ENCODE data around the gene NAA50.

DNA sequence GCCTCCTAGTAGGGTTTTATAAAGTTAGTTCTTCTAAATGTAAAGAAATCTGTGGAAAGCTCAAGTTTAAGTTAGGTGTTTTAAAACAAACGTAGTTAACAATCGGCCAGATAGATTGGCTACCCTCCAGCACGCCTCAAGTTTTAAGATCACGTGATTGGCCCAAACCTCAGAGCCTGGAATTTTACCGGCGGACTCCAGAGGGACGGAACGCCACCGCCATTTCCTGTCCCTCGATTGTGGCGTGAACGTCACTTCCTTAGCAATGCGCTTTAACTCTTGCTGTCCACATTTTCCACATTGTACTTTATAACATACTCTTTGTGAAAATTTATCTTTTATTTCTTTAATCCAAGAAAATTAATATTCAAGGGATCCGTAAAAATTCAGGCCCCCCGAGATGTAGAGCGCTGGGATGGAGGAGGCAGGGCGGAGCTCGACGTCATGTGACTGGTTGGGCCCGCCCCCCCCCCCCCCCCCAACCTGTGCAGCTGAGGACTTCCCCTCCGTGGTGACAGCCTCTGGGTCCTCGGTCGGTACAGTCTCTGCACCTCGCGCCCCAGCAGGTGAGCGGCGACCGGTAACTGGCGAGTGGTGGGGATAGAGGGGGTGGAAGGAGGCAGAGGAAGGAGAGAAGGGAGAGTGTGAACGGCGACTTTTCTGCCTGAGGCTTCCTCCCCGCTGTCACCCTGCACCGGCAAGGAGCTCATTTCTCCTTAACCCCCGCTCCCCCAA is 666 bp upstream of the NAA50 start, which contains the start of gene ATP6V1A:
- TF ChIP-seq, protein P1, sequence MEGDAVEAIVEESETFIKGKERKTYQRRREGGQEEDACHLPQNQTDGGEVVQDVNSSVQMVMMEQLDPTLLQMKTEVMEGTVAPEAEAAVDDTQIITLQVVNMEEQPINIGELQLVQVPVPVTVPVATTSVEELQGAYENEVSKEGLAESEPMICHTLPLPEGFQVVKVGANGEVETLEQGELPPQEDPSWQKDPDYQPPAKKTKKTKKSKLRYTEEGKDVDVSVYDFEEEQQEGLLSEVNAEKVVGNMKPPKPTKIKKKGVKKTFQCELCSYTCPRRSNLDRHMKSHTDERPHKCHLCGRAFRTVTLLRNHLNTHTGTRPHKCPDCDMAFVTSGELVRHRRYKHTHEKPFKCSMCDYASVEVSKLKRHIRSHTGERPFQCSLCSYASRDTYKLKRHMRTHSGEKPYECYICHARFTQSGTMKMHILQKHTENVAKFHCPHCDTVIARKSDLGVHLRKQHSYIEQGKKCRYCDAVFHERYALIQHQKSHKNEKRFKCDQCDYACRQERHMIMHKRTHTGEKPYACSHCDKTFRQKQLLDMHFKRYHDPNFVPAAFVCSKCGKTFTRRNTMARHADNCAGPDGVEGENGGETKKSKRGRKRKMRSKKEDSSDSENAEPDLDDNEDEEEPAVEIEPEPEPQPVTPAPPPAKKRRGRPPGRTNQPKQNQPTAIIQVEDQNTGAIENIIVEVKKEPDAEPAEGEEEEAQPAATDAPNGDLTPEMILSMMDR (IDR thresholded peaks at IDR 0.05): no peak
- TF ChIP-seq POLR2A (IDR thresholded peaks at IDR 0.05) (no peak), EP300 (IDR thresholded peaks at IDR 0.05) (no peak)

Data from stomach (tissue), 4 donors.